HG03025 (cell line): Measurements from ENCODE around the gene HORMAD2.

Experiments used
- ATAC-seq: cut with Tn5 transposase; IDR thresholded peaks from one replicate; pipeline ENCODE4 v1.9.1; 2021; ENCODE audit warnings: mild to moderate bottlenecking, moderate library complexity; ENCODE audit not compliant: unreplicated experiment, low FRiP score

Gene HORMAD2

GRCh38 chr22:30222321-30222720 lies 142.1 kb downstream of the HORMAD2 start:
- ATAC-seq = no peak

- no peak for ATAC-seq
Observed at GRCh38 chr22:30223303-30223702, 143.0 kb downstream of the HORMAD2 start.

GRCh38 chr22:30224161-30224857 lies 144.0 kb downstream of the HORMAD2 start:
- ATAC-seq = no peak

- ATAC-seq = no peak
Observed at GRCh38 chr22:30225220-30225927, 145.1 kb downstream of the HORMAD2 start.

- ATAC-seq = no peak
Observed at GRCh38 chr22:30226192-30226832, 146.0 kb downstream of the HORMAD2 start.
